Vagina (tissue), 2 donors: ENCODE data around the gene RAB3IP.

Experiments
- CTCF ChIP-seq, 3 experiments: fragments of 450-650 bp in 2 of 3; fragments of 200-600 bp in 1 of 3; sonication (generic) in 1 of 3; IDR thresholded peaks; one replicate each; pipeline ENCODE4 v1.5.1; 2017 to 2019; ENCODE audit warnings: antibody characterized with exemption in 3 of 3, mild to moderate bottlenecking in 2 of 3, moderate library complexity in 2 of 3
- POLR2A ChIP-seq, 2 donors: fragments of 450-650 bp; IDR thresholded peaks; one replicate each; pipeline ENCODE4 v1.6.1; 2017; ENCODE audit warnings: antibody characterized with exemption in 2 of 2, mild to moderate bottlenecking in 2 of 2, moderate library complexity in 2 of 2
- POLR2AphosphoS5 ChIP-seq, 2 donors: sonication (generic); formaldehyde crosslinking; IDR thresholded peaks; one replicate each; pipeline ENCODE4 v1.9.0; 2017; ENCODE audit warnings: antibody characterized with exemption in 2 of 2, mild to moderate bottlenecking in 2 of 2, low read depth in 1 of 2; ENCODE audit not compliant: insufficient read depth in 1 of 2

DNA sequence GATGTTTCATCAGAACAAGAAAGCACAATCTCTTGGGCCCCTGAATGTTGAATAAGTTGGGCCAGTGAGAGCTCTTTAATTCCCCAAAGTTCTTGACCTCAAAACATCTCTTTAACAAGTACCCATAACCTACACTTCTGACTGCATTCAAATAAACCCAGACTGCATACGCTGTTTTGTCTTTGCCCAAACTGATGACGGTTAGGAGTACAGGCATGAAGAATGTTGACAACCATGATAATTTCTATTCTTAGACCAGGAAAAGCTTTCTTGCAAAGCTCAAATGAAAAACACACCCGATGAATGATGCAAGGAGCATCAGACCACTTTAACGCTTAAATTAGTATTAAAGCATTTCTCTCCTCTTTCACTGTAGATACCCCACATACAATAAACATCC, 11.7 kb upstream of the RAB3IP start:
- no peak for TF ChIP-seq CTCF (IDR thresholded peaks at IDR 0.05)
- TF ChIP-seq POLR2A (IDR thresholded peaks at IDR 0.05): no peak
- TF ChIP-seq POLR2AphosphoS5 (IDR thresholded peaks at IDR 0.05; ENCODE audit: insufficient read depth in 1 of 2, low read depth in 1 of 2): no peak
